Activated CD8-positive, alpha-beta T cell treated with anti-CD3 and anti-CD28 coated beads, Interleukin-2, amount 10 ng/mL, durations not matched to agents 7 days and 5 days (primary cell): Measurements from ENCODE around the gene MOCS3. TPM values are rescaled to one million over a fixed set of nuclear protein-coding genes. Genes with fewer than 3 reads are reported as not detected.

Experiments
- ATAC-seq: fragments of 150-1000 bp; cut with Tn5 transposase; one replicate; pipeline ENCODE4 v1.10.0; 2021; ENCODE audit warnings: moderate library complexity
- CTCF ChIA-PET: fragments of 350-600 bp; sonication (Branson Sonifier 250); formaldehyde crosslinking; loops from one replicate; lab custom pipeline; 2021; ENCODE audit warnings: antibody characterized with exemption; lab: Charles Lee
- POLR2A ChIA-PET: fragments of 350-600 bp; sonication (Branson Sonifier 250); formaldehyde crosslinking; loops from one replicate; lab custom pipeline; 2021; ENCODE audit warnings: antibody characterized with exemption; lab: Charles Lee
- DNase-seq: peaks from one replicate; pipeline ENCODE4 v3.0.0-alpha.2; 2020
- H3K27ac Mint-ChIP-seq: one replicate; pipeline ENCODE4 v1.8.0; 2021; ENCODE audit warnings: mild to moderate bottlenecking, mixed read lengths
- H3K27me3 Mint-ChIP-seq: one replicate; pipeline ENCODE4 v1.8.0; 2021; ENCODE audit warnings: low read depth, mixed read lengths
- H3K36me3 Mint-ChIP-seq: one replicate; pipeline ENCODE4 v1.8.0; 2021; ENCODE audit warnings: low read depth, mixed read lengths
- H3K4me1 Mint-ChIP-seq: one replicate; pipeline ENCODE4 v1.8.0; 2021; ENCODE audit warnings: low read depth, mixed read lengths
- H3K4me3 Mint-ChIP-seq: one replicate; pipeline ENCODE4 v1.8.0; 2021; ENCODE audit warnings: mild to moderate bottlenecking, mixed read lengths
- H3K9me3 Mint-ChIP-seq: one replicate; pipeline ENCODE4 v1.8.0; 2022; ENCODE audit warnings: mixed read lengths; ENCODE audit not compliant: insufficient read depth
- total RNA-seq, 2 experiments: library from RNA; stranded (reverse); gene quantifications; one replicate each; pipeline ENCODE4 v1.2.3, GENCODE V29; 2021

Gene MOCS3
- total RNA-seq, 2 experiments from 2014 or later, result 4.8 to 5.7 TPM

DNA sequence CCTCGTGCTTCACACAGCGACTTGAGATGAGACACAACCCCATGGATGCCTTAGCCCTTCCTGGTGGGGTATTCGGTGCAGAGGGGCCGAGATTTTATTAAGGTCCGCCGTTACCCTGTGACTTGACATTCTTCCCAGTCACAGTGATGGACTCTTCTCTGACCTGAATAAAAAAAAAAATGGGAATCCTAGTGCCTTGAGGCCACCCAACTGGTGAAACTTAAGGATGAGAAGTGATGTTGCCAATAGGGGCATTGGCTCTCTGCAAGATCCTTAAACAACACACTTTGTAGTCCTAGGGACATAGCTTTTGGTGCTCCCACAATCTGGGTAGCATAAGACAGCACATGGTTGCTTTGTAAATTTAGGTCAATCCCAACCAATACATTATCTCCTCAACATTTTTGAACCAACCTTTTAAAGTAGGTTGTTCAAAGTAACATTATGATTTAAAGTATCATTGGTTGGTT lies 26.6 kb upstream of the MOCS3 start:
- H3K27ac Mint-ChIP-seq, result peak overlapping the region; percentile 97
- DNase-seq, result no peak
- peaks cover 35% of the 10 kb centered on the region for H3K4me1 Mint-ChIP-seq
- H3K4me3 Mint-ChIP-seq, result peak overlapping the region; percentile 82
- POLR2A ChIA-PET, result interaction anchor here (0.6 to 6.7 kb wide), 17 partner anchors 8 to 474 kb away, joined by 3 to 101 read pairs (median 5); partner anchors contain the start of genes BCAS4, DPM1 and MOCS3
- CTCF ChIA-PET, result interaction anchor here (1.2 to 14.0 kb wide), 9 partner anchors 8 to 139 kb away, joined by 3 to 407 read pairs (median 8); partner anchors contain the start of genes BCAS4, DPM1 and MOCS3
- H3K27me3 Mint-ChIP-seq, result no peaks in the 10 kb centered on the region
- peaks cover 70% of the 10 kb centered on the region for H3K36me3 Mint-ChIP-seq
- no peak for ATAC-seq
- H3K9me3 Mint-ChIP-seq, result no peaks in the 10 kb centered on the region

DNA sequence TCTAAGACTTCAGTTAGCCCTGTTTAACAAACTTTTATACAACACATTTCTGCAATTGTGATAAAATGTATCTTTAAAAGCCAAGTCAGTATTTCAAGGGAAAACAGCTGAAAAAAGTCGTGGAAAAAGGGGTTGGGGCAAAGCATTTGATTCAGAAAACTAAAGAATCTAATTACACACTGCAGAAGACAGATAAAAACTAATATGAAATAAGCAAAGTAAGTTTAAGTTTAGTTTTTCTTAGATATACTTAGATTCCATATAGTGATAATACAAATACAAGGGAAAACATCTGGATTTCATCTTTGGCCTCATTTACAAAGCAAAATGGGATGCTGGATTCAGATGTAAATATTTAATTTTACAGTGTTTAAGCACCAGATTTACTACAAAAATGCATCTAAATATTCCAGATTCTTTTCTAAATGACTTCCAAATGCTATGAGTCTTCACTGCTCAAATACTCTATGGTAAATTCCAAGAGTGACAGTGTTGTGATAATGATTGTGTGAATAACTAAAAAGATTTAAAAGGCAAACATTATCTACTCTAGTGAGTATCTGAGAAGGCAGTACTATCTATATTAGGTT lies 25.8 kb upstream of the MOCS3 start:
- H3K36me3 Mint-ChIP-seq, result peaks cover 62% of the 10 kb centered on the region
- H3K4me1 Mint-ChIP-seq, result peaks cover 27% of the 10 kb centered on the region
- ATAC-seq, result no peak
- DNase-seq, result no peak
- POLR2A ChIA-PET, result interaction anchor here (0.6 to 6.7 kb wide), 5 partner anchors 9 to 198 kb away, joined by 3 to 101 read pairs (median 4); partner anchors contain the start of genes BCAS4, DPM1 and MOCS3
- no peaks in the 10 kb centered on the region for H3K9me3 Mint-ChIP-seq
- CTCF ChIA-PET, result interaction anchor here (1.6 to 14.0 kb wide), 6 partner anchors 7 to 140 kb away, joined by 4 to 407 read pairs (median 49); partner anchors contain the start of genes BCAS4 and DPM1
- H3K4me3 Mint-ChIP-seq, result peak overlapping the region; percentile 82
- H3K27ac Mint-ChIP-seq, result peak overlapping the region; percentile 97
- H3K27me3 Mint-ChIP-seq, result no peaks in the 10 kb centered on the region

DNA sequence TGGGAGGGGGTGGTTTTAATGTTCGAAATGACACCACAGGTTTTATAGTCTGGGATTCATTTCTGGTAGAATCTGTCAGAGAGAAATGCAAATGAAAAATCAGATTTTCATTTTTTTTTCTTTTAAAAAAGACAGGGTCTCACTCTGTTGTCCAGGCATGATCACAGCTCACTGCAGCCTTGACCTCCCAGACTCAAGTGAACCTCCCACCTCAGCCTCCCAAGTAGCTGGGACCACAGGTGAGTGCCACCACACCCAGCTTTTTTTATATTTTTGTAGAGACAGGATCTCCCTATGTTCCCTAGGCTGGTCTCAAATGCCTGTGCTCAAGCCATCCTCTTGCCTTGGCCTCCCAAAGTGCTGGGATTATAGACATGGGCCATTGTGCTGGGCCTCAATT lies 25.0 kb upstream of the MOCS3 start:
- Mint-ChIP-seq H3K27ac (no peak overlapping the region), H3K4me3 (no peak overlapping the region), H3K36me3 (peaks cover 58% of the 10 kb centered on the region), H3K27me3 (no peaks in the 10 kb centered on the region), H3K4me1 (peaks cover 20% of the 10 kb centered on the region), H3K9me3 (no peaks in the 10 kb centered on the region)
- POLR2A ChIA-PET, result interaction anchor here (0.6 to 6.7 kb wide), 2 partner anchors 24 to 139 kb away, joined by 3 to 101 read pairs; partner anchors contain the start of genes BCAS4, DPM1 and MOCS3
- CTCF ChIA-PET, result interaction anchor here (1.6 to 14.0 kb wide), 3 partner anchors 24 to 141 kb away, joined by 5 to 407 read pairs (median 90); partner anchors contain the start of genes BCAS4 and DPM1
- no peak for ATAC-seq
- DNase-seq, result no peak

DNA sequence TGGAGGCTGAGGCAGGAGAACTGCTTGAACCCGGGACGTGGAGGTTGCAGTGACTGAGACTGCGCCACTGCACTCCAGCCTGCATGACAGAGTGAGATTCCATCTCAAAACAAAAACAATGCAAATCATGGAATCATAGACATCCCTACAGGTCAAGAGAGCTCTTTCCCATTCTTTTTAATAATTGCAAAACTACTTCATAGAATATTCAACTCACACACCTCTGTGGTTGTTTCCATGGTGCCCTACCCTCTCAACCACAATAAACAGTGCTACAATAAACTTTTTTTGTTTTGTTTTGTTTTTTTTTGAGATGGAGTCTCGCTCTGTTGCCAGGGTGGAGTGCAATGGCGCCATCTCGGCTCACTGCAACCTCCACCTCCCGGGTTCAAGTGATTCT lies 15.5 kb upstream of the MOCS3 start:
- ChIA-PET POLR2A (interaction anchor here (1.2 kb wide), 1 partner anchor 15 kb away, joined by 4 read pairs; the partner anchor contains the start of genes DPM1 and MOCS3), CTCF (interaction anchor here (1.3 to 2.7 kb wide), 3 partner anchors 11 to 149 kb away, joined by 3 to 9 read pairs (median 8); partner anchors contain the start of genes ADNP and BCAS4)
- no peak overlapping the region for H3K27ac Mint-ChIP-seq
- ATAC-seq (peak; percentile 62), DNase-seq (no peak)
- no peaks in the 10 kb centered on the region for H3K4me1 Mint-ChIP-seq
- no peak overlapping the region for H3K4me3 Mint-ChIP-seq
- no peaks in the 10 kb centered on the region for H3K27me3 Mint-ChIP-seq
- H3K9me3 Mint-ChIP-seq, result no peaks in the 10 kb centered on the region
- peaks cover 42% of the 10 kb centered on the region for H3K36me3 Mint-ChIP-seq

DNA sequence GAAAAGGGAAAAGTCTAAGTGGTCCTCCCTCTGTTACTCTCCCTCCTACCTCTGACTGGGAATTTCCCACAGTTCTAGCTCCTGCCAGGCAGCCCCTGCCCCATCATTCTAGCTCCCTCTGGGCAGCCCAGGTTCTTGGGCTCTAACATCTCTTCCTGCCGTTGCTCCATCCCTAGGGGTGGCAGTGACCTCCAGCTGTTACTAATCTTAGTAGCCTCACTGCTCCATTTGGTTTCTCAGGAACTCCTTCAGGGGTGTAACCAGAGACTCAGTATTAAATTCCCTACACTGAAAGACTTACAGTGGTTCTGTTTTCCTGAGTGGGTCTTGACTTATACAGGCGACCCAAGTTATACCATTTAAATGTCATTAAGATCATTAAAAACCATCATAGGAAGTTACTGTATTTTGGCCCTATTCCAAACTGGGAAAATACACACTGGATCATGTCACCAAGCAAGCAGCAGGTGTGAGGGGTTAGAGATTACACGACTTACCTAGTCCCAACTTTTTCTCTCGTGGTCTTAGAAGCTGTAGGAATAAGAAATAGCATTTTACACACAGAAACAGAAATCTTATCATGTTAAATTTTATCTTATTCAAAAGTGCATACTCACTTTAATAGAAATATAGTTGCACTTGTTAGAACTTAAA lies 10.4 kb upstream of the MOCS3 start:
- POLR2A ChIA-PET, result interaction anchor here (0.6 to 2.2 kb wide), 3 partner anchors 10 to 1663 kb away, joined by 3 to 8 read pairs (median 5); partner anchors contain the start of genes ADNP, DPM1 and MOCS3
- Mint-ChIP-seq H3K27ac (peak overlapping the region; percentile 33), H3K4me1 (peaks cover 1% of the 10 kb centered on the region), H3K36me3 (peaks cover 53% of the 10 kb centered on the region), H3K4me3 (no peak overlapping the region), H3K9me3 (no peaks in the 10 kb centered on the region), H3K27me3 (no peaks in the 10 kb centered on the region)
- ATAC-seq (no peak), DNase-seq (no peak)
- CTCF ChIA-PET, result interaction anchor here (1.8 to 2.3 kb wide), 2 partner anchors 10 to 154 kb away, joined by 6 to 7 read pairs; partner anchors contain the start of genes BCAS4, DPM1 and MOCS3

DNA sequence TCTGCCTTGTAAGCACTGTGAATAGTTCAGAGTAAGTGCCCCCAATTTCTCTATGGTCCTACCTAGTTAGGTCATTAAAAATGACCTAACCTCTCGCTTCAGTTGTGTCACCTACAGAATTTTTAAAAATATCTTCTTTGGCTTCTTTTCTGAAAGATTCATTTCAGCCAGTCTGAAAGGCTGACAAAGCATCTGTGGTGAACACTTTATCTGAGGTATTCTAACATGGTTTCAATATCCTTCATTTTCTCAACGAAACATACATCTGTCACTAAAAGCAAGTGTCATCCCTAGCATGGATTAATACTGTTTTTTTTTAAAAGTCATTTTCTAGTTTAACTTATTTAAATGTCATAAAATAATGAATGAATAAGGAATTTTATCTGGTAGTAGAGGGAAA lies 5.4 kb upstream of the MOCS3 start:
- H3K27me3 Mint-ChIP-seq, result no peaks in the 10 kb centered on the region
- H3K27ac Mint-ChIP-seq, result no peak overlapping the region
- H3K4me1 Mint-ChIP-seq, result peaks cover 25% of the 10 kb centered on the region
- ATAC-seq (no peak), DNase-seq (no peak)
- H3K4me3 Mint-ChIP-seq, result no peak overlapping the region
- POLR2A ChIA-PET, result no interaction called here
- no peaks in the 10 kb centered on the region for H3K9me3 Mint-ChIP-seq
- CTCF ChIA-PET, result no interaction called here
- peaks cover 49% of the 10 kb centered on the region for H3K36me3 Mint-ChIP-seq

DNA sequence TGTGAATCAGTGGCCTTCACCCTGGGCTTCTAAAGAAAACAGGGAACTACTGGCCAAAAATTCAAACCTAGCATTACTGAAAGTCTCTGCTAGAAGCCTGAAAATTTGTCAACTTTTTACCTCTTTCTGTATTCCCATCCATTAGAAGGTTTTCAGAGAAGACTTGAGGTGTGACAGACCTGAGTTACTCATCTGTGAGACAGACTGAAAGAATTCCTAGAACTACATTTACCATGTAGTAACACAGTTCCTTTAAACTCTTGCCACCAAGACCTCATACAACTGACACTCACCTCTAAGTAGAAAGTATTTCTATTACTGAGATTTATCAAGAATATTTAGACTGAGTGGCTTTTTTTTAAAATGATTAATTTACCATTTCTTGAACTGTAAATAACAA lies 4.8 kb upstream of the MOCS3 start:
- ATAC-seq, result no peak
- no peak overlapping the region for H3K27ac Mint-ChIP-seq
- peaks cover 28% of the 10 kb centered on the region for H3K4me1 Mint-ChIP-seq
- peaks cover 52% of the 10 kb centered on the region for H3K36me3 Mint-ChIP-seq
- no peaks in the 10 kb centered on the region for H3K9me3 Mint-ChIP-seq
- ChIA-PET POLR2A (no interaction called here), CTCF (no interaction called here)
- DNase-seq, result no peak
- no peak overlapping the region for H3K4me3 Mint-ChIP-seq
- no peaks in the 10 kb centered on the region for H3K27me3 Mint-ChIP-seq

DNA sequence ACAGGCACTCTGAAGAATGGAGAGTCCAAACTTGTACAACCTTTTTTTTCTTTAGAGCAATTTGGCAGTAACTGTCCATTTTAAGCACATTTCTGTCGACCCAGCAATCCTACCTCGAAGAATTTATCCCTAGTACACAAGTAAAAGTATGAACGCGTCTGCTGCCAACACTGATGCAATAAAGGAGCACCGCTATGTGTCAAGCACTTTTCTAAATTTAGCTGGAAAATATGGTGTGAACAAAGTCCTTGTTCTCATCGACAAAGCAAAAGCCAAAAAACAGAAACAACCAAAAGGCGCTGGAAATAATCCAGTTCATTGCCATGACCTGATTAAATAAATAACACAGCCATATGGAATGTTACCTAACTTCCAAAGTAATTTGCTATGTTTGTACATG lies 1.3 kb upstream of the MOCS3 start:
- ATAC-seq, result no peak
- Mint-ChIP-seq H3K36me3 (peaks cover 41% of the 10 kb centered on the region), H3K4me1 (peaks cover 48% of the 10 kb centered on the region), H3K4me3 (peak overlapping the region; percentile 93), H3K27ac (peak overlapping the region; percentile 99), H3K9me3 (no peaks in the 10 kb centered on the region), H3K27me3 (no peaks in the 10 kb centered on the region)
- CTCF ChIA-PET, result interaction anchor here (0.6 to 3.0 kb wide), 10 partner anchors 24 to 886 kb away, joined by 4 to 49 read pairs (median 8); partner anchors contain the start of genes ADNP and BCAS4
- POLR2A ChIA-PET, result interaction anchor here (0.7 to 3.0 kb wide), 18 partner anchors 9 to 585 kb away, joined by 3 to 101 read pairs (median 6); partner anchors contain the start of genes ADNP, BCAS4 and NFATC2
- no peak for DNase-seq

DNA sequence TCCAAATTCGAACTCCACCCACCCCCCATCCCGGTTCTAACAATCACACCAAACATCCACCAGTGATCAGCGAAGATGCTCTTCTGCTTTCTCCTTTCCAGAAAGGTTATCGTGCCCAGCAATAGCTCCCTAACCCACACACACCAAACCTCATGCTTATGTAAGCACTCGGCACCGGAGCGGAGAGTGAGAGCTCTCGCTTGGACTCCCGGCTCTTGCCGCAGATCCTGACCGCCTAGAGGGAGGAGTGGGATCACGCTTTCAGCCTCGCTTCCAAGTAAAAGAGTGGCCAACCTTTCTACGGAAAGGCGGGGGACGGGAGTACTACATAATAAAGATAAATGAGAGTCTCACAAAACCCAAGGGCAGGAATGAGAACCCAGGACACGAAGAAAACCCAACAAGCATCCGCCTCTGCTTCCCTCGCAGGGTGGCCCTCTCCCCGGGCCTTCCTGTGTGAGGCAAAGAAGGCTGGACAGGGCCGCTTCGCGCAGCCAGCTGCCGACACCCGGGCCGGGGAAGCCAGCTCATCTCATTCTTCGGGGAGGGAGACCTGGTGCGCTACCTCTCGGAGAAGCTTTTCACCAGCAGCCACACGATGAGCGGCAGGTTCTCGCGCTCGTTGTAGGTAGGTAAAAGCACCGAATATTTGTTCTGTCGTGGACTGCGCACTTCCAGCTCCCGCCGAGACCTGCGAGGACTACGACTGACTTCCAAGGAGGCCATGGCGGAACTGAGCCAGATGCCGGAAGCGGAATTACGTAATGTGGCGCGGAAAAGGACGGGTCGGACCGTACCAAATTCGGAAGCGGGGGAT lies 612 bp upstream of the MOCS3 start, which contains the start of gene DPM1:
Gene DPM1 (minus strand): TSS at position 735 of the 817 bp plus-strand sequence. CDS start 9 bp downstream, at position 726.
- H3K27ac Mint-ChIP-seq, result peak within 1 kb of the TSS; percentile 99
- peak; percentile 86 for ATAC-seq
- peaks cover 48% of the 10 kb centered on the region for H3K4me1 Mint-ChIP-seq
- H3K4me3 Mint-ChIP-seq, result peak within 1 kb of the TSS; percentile 93
- H3K36me3 Mint-ChIP-seq, result peaks cover 37% of the 10 kb centered on the region
- no peaks in the 10 kb centered on the region for H3K27me3 Mint-ChIP-seq
- no peaks in the 10 kb centered on the region for H3K9me3 Mint-ChIP-seq
- peak; percentile 93 for DNase-seq
- ChIA-PET CTCF (interaction anchor here (0.6 to 3.0 kb wide), 16 partner anchors 8 to 887 kb away, joined by 3 to 49 read pairs (median 6); partner anchors contain the start of genes ADNP and BCAS4), POLR2A (interaction anchor here (0.6 to 3.0 kb wide), 29 partner anchors 8 to 584 kb away, joined by 3 to 101 read pairs (median 4); partner anchors contain the start of genes ADNP, BCAS4 and NFATC2)

DNA sequence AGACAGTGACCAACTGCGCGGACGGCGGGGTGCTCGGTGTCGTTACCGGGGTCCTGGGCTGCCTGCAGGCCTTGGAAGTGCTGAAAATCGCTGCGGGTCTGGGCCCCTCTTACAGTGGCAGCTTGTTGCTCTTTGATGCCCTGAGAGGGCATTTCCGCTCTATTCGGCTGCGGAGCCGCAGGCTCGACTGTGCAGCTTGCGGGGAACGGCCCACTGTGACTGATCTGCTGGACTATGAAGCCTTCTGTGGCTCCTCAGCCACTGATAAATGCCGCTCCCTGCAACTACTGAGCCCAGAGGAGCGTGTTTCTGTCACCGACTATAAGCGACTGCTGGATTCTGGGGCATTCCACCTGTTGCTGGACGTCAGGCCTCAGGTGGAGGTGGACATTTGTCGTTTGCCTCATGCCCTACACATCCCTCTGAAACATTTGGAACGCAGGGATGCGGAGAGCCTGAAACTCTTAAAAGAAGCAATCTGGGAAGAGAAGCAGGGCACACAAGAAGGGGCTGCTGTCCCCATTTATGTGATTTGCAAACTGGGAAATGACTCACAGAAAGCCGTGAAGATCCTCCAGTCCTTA lies 1.0 kb downstream of the MOCS3 start:
- ATAC-seq (no peak), DNase-seq (no peak)
- Mint-ChIP-seq H3K4me1 (peaks cover 42% of the 10 kb centered on the region), H3K27me3 (no peaks in the 10 kb centered on the region), H3K36me3 (peaks cover 28% of the 10 kb centered on the region), H3K9me3 (no peaks in the 10 kb centered on the region), H3K27ac (peak overlapping the region; percentile 99), H3K4me3 (peak overlapping the region; percentile 93)
- POLR2A ChIA-PET, result interaction anchor here (2.3 kb wide), 1 partner anchor 169 kb away, joined by 22 read pairs; no protein-coding TSS in a partner anchor
- CTCF ChIA-PET, result interaction anchor here (1.9 to 2.5 kb wide), 2 partner anchors 142 to 165 kb away, joined by 8 to 49 read pairs; partner anchors contain the start of gene BCAS4
